GM21360 (cell line): ENCODE measurements around the gene ZDHHC22.
A peak's percentile ranks its signal among the peaks of the same experiment; 100 is the strongest.

Experiments
- ATAC-seq: cut with Tn5 transposase; IDR thresholded peaks from one replicate; pipeline ENCODE4 v1.9.1; 2021; ENCODE audit warnings: mild to moderate bottlenecking, moderate library complexity; ENCODE audit not compliant: unreplicated experiment

Gene ZDHHC22

DNA sequence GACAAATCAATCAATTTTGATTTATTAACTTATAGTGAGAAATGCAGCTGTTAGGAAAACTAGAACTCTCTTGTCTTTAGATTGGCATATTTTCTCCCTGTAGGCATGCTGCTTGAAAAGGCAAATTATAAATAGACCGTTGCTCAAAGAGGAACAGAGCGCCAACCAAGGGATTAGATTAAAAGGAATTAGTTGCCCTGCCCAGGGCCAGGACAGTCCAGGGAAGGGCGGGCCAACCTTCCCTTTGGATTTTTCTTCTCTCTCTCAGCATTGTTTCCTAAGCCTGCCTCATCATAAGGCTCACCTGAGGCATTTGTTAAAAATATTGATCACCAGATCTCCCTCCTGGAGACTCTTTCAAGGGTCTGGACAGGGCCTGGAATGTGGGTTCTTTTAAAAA lies 34.9 kb downstream of the ZDHHC22 start:
- no peak for ATAC-seq

DNA sequence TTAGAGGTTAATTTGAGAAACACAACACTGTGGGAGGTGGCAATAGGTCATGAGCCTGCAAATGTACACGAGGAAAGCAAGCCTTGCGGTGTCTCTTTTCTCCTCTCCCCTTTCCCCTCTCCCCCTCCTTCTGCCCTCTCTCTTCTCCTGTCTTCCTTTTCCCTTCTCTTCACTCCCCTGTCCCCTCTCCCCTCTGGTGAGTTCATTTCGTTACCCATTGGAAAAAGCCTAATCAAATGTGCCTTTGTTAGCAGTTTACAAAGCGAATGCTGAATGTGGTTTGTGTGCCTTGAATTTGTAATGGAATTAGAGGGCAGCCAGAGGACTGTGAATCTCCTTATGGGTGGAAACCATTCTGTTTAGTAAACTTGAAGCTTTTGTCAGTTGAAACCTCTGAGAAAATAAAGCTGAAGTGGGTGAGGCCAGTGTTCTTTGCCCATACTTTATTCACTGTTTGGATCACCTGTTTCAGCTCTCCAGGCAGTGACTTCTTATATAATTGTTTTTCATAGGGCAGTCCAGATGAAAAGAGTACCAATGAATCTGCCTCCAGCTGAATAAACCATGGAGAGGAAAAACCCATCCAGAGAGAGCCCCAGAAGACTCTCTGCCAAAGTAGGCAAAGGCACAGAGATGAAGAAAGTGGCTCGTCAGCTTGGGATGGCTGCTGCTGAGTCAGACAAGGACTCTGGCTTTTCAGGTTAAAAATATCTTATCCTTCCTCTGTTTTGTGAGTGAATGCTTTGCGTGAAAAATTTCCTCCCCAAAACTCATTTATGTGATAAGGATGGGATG lies 36.2 kb downstream of the ZDHHC22 start:
- no peak for ATAC-seq

DNA sequence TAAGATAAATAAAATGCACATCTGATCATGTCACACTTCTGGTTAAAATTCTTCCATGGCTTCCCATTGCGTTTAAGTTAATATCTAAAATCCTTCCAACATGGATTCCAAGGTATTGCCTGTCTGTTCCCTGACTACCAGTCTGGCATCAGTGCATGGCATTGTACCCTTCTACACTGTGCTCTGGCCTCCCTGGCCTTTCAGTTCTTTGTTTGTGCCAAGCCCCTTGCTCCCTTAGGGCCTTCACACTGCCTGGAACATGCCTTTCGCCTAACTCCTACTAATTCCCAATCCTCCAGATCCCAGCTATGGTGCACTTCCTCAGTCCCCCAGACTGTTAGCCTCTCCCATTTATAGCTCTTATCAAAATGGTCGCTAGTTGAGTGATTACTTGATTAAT lies 37.2 kb downstream of the ZDHHC22 start:
- no peak for ATAC-seq

DNA sequence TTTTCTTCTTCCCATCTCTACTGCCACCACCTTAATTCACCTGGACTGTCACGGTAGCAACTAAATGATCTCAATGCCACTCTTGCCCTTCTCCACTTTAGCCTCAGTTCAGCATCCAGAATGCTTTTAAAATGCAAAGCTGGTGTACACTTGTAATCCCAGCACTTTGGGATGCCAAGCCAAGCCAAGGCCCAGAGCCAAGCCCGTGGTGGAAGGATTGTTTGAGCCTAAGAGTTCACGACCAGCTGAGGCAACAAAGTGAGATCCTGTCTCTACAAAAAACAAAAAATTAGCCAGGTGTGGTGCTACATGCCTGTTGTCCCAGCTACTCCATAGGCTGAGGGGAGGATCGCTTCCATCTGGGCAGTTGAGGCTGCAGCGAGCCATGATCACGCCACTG lies 37.6 kb downstream of the ZDHHC22 start:
- no peak for ATAC-seq

DNA sequence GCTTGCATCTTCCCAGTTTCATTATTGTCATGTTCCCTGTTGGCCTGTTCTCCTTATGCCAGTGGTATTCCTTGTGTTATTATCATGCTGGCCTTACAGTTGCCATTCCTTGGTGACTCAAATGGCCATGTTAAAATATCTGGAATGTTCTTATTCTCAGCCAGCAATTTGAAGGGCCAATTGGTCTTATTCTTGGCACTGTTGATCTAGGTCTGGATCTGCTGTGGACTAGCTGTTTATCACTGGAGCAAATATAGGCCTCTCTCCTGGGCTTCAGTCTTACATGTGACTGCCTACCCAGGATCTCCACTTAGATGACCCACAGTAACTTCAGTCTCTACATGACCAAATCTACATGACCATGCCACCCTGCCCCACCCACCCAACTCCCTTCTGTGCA lies 38.1 kb downstream of the ZDHHC22 start:
- ATAC-seq, result no peak

GRCh38 chr14:77102154-77102553 lies 39.4 kb downstream of the ZDHHC22 start:
- ATAC-seq, result no peak

DNA sequence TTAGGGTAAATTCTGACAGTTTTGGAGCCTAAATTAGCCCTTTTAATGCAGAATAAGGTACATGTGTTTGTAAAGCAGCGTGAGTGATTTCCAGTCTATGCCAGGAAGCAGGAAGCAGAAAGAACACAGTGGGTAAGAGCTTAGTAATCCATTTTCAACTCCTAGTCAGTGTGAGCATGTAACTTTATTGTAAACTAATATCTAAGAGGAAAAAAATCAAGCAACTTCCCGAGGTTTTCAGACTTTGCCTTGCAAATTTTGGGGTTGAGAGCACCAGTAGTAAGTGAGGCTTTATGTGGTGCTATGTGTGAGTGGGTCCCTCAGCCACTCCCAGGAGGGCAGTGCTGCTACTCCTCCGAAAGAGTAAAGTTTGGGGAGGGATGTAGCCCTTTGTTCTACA lies 40.6 kb downstream of the ZDHHC22 start:
- ATAC-seq, result no peak

GRCh38 chr14:77099425-77100167 lies 42.0 kb downstream of the ZDHHC22 start:
- ATAC-seq, result no peak

DNA sequence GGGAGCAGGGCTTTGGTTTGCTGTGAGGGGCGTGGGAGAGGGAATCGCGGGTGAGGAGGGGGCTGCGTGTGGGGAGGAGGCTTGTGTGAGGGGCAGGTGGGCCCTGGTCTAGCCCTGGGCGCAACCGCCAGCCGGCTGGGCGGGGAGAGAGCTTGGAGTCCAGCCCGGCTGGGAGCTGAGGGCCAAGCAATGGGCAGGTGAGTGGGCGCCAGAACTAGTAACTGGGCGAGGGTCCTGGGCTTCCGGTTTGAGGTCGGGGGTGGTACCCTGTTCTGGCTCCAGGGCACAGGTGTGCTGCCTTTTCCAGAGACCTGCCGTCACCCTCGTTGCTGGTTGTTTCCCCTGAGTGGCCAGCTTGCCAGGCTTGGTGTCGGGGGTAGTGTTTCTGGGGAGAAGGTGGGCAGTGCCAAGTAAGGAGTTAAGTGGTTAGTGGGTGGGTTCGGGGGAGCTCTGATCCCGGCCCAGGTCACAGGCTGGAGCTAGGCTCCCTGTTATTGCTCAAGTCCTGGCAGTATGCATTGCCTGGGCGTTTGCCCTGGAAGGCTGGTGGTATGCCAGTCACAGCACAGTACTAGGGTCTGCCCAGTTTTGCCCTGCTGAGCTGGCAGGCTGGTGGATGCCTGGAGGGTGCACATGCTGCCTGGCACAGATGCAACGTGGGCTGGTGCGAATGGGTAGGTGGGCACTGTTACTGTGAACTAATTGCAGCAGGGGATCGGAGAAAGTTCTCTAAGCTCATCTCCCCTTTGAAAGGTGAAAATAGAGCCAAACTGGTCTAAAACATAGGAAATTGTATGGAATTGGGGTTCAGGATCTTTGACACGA lies 42.9 kb downstream of the ZDHHC22 start:
- ATAC-seq, result no peak

DNA sequence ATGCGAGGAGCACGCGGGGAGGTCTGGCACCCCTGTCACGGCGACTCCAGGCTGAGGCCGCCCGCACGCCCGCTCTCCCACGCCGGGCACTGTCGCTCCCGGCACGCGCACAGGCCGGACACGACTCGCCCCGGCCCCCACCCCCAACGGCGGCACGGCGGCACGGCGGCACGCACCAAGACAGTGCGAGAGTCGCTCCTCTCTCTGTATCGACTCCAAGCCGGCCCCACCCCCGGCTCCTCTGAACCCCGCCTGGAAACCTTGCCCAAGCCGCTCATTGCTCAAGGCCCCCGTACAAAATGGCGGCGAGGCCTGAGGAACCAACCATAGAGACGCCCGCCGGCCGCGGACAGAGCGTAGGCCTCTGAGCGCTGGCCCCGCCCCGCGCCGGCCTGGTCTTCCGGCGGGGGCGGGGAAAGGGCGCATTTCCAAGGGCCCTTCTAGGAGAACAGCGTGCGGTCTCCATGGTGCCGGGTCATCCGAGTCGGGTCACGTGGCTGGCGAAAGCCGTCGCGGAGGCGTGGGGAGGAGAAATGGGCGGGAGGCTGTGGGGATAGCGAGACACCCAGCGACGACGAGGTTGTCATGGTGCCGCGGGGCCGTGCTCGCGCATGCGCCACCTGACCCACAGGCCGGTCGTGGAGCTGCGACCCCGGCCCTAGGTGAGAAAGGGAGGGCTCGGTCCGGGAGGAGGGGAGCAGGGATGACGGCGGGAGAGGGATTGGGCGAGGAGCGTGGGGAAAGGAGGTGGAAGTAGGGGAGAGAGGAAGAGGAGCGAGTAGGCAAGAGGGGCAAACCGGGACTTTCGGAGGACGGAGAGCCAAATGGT lies 43.7 kb downstream of the ZDHHC22 start, which contains the start of gene CIPC:
Gene CIPC (plus strand): TSS at position 559 of the 829 bp plus-strand sequence. CDS start 7,451 bp downstream, outside the sequence.
- ATAC-seq, result peak; percentile 89

DNA sequence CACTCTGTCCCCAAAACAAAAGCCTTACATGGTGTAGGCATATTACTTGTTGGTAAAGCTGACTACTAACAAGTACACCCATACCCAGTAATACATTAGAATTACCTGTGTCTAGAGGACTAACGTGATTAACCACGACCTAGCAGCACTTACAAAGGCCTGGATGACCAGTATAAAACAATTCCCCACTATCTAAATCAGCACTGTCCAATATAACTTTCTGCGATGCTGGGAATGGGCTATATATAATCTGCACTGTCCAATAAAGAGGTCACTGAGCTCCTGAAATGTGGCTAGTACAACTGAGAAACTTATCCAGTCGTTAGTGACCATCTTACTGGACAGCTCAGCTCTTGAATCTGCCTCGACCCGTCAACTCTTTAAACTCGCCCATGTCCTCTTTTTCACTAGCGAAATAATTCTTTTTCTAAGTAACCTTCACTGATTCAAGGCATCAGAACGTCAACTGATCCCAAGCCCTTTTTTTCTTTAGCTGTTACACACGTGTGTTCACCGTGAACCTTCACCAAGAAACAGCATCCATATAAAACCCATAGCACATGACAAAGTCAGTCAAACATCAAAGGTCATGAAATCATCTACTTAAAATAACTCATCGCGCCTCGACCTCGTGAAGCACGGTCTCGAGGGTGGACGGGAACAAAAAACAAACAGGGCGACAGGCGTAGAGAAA lies 44.4 kb downstream of the ZDHHC22 start:
- ATAC-seq, result no peak

GRCh38 chr14:77094672-77095284 lies 46.8 kb downstream of the ZDHHC22 start:
- ATAC-seq, result no peak

DNA sequence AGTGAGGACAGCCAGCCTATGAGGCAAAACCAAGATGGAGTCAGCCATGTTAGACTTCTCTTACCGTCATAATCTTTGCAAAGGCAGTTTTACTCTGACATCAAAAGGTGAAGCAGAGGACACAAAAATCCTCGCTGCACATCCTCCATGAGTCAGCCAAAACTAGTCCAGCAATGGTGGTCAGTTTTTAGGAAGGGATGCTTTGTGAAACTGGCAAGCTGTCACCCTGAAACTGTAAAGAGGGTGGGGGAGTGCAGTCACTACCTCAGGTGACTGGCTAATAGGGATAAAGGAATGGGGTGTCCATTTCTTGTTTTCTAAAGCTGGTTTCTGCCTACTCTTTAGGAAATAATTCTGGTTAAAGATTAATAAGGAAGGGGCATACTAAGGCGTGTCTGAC lies 48.9 kb downstream of the ZDHHC22 start:
- ATAC-seq, result no peak

- ATAC-seq, result no peak
Measured at GRCh38 chr14:77091518-77091917, 50.1 kb downstream of the ZDHHC22 start.

DNA sequence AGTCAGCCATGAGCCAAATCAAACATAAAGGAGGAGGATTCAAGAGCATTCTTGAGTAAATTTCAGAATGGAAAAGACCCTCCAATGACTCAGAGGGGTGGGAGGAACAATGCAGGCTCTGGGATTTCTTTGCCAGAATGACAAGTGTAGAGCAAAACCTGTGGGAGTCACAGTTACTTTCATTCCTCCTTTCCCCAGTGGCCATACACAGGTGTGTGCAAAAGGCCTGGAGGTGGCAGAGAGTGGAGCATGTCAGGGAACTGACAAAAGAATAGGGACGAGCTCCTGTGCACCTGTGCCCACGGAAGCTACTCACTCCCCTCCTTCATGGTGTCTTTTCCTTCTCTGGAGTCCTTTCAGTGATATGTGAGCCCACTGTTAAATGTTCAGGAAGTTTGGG lies 52.9 kb downstream of the ZDHHC22 start:
- ATAC-seq, result no peak

DNA sequence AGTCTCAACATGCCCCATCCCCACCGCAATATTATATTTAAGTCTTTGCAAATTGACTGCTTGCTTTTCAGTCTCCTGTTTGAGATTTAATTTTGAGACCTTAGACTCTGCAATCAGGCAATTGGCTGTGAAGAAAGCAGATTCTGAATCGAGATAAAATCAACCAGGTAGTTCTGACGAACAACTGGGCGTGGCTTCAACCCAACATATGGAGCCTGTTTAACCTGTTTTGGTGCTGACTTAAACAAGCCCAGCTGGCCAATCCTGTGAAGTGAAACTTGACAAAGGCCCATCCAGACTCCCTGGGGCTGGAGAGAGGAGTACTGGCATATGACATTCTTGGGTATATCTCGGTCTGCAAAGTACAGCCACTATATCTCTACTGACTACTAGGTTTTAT lies 53.4 kb downstream of the ZDHHC22 start:
- no peak for ATAC-seq

DNA sequence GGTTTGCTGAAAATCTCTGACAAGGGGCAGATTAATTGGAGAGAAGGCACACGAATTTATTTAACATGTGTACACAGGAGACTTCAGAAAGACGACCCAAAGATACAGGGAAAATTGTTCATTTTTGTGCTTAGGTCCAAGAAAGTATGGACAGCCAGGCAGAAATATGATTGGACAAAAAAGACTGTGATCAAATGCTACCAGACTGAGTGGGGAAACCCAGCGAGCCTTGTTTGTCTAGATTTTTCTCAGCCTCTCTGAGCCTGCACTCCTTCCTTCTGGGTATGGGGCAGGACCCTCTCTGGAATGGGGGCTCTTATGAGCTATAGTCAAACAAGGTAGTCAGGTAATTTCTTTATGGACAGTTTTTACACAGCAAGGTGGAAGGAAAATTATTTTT lies 54.0 kb downstream of the ZDHHC22 start:
- no peak for ATAC-seq

DNA sequence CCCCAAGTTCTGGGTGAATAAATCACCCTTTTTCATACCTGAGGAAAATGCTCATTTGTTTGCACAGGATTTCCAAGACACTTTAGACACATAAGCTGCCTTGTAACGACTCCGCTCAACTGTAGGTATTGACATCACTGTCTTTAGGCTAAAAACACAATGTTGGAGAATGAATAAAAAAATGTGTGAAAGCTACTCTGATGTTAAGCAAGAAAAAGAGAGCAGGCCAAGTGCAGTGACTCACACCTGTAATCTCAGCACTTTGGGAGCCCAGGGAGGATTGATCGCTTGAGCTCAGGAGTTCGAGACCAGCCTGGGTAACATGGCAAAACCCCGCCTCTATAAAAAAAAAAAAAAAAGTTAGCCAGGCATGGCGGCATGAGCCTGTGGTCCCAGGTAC lies 54.6 kb downstream of the ZDHHC22 start:
- ATAC-seq, result no peak

- no peak for ATAC-seq
Measured at GRCh38 chr14:77086017-77086727, 55.4 kb downstream of the ZDHHC22 start.
